Cerebellar nuclear complex (tissue), 1 donor: ENCODE measurements around the gene ALLC.
"Not testable (repeated sequence)": the region's sequence is repeated elsewhere in the genome, so short reads cannot be mapped to it uniquely, and the experiment has no call there.

Source experiments
- DNase-seq, 2 experiments: peaks; one replicate each; lab custom pipeline; 2025; lab: John Stamatoyannopoulos, UW

The ALLC gene

DNA sequence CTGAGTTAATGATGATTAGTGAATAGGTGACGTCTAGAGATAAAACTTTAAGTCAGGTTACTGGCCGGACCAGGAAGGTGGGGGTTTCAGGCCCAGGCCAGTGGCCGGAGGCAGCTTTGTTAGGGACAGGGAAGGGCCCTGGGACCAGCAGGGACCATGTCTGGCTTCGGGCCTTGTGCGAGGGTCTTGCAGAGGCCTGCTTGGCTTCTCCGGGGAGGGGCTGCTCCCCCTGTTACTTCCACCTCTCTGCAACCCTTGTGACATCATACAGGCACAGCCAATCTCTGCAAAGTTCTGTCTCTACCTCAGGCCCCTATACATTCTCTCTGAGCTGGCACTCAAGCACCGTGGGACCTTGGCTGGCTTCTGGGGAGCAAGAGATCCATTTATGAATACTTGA lies at the start of gene ALLC:
TSS of gene ALLC (plus strand) at position 320 of the 400 bp plus-strand sequence. CDS start 12,958 bp downstream, outside the sequence.
- no peak for DNase-seq

DNA sequence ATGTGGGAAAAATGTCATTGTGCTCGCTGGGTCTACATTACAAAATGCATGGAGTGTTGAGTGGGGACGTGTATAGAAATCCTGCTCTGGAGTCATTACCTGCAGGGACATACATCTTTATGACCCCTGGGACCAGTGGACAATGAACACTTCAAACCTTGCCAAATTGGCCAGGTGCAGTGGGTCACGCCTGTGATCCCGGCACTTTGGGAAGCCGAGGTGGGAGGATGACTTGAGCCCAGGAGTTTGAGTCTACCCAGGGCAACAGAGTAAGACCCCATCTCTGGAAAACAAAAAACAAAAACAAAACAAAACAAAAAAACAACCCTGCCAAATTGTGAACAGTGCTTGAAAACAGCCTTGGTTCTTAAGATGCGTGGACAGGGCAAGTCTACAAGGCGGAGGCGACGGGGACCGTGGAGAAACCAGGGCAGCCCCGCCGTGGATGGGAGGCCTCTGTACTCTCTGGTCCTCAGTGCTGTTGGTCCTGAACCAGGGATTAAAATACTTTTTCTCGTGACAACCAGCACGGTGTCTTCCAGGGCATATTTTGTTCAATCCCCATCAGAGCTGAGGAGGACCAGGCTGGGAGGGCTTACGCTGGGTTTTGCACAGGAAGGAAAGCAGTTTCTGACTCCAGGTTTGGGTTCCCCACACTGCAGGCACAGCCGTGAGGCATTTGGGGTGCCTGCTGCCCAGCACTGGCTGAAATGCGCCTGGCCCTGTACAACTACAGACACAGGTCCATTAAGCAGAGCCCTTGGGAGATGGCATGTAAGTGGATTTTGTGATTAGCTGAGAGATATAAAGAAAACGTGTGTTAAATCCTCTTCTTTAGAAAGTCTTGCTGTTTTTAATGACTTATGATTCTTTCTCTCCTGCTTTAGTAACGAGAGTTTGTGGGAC lies 49.4 kb upstream of the ALLC start:
- no peak for DNase-seq

DNA sequence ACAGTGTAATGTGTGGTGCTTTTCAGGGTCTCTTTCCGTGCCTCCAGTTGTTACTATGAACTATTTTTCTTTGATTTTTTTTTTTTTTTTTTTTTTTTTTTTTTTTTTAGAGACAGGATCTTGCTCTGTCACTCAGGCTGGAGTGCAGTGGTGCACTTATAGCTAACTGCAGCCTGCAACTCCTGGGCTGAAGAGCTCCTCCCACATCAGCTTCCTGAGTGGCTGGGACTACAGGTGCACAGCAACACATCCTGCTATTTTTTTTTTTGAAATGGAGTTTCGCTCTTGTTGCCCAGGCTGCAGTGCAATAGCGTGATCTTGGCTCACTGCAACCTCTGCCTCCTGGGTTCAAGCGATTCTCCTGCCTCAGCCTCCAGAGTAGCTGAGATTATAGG lies 48.7 kb upstream of the ALLC start:
- DNase-seq = not testable (repeated sequence)

DNA sequence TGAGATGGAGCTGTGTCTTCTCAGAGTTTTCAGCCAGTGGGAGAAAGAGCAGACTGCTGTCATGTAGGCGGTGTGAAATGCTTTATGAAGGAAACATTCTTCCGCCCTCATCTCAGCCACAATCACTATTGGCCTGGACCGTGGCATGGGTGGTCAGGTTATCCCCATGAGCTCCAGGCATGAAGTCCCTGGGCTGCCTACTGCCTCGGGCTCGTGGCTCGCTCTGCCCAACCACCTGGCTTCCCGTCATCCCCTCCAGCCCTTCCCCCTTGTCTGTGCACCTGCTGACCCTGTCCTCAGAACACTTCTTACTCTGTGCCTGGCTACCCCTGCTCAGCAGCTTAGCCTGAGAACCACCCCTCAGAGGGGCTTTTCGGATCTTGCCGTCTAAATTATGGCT lies 47.6 kb upstream of the ALLC start:
- no peak for DNase-seq

DNA sequence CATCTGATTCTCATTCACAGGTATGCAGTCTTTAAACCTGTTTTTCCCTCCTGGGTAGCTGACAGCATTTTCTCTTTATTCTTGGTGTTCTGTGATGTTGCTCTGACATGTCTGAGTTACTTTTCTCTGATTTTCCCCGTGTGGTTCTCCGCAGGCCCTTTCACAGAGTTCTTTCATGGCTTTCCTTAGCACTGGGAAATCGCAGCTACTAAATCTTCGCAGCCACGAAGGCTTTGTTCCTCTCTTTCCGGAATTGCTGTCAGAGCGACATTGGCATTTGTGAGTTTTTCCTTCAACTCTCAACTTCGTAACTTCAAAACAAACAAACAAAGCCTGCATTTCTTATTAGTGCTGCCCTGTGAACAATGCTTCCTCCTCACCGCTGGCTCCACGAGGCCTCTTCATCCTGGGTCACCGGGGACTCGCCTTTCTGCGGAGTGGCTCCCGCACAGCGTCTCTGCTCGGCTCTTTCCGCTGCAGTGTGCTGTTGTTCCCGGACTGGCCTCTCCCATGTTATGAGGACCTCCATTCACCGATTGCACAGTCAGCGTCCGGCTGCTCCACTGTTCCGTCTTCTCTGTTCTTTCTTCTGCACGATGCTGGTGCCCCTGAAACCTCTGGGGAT lies 47.0 kb upstream of the ALLC start:
- DNase-seq = no peak

DNA sequence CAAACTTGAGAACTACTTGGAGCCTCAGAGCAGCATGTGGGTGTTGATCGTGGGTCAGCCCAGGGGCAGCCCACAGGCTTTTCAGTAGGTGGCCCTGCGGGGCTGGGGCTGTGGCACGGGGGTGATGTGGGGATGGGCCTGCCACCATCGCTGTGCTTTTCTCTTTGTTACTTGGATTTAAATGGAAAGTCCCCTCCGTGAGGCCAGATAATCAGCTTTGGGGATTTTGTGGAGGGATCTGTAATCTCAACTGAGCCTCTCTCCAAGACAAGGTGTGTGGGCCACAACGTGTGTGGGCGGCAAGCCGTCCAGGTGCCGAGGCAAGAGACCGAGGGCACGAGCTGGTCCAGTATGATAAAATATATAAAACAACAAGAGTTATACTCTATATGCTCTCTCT lies 46.4 kb upstream of the ALLC start:
- no peak for DNase-seq

DNA sequence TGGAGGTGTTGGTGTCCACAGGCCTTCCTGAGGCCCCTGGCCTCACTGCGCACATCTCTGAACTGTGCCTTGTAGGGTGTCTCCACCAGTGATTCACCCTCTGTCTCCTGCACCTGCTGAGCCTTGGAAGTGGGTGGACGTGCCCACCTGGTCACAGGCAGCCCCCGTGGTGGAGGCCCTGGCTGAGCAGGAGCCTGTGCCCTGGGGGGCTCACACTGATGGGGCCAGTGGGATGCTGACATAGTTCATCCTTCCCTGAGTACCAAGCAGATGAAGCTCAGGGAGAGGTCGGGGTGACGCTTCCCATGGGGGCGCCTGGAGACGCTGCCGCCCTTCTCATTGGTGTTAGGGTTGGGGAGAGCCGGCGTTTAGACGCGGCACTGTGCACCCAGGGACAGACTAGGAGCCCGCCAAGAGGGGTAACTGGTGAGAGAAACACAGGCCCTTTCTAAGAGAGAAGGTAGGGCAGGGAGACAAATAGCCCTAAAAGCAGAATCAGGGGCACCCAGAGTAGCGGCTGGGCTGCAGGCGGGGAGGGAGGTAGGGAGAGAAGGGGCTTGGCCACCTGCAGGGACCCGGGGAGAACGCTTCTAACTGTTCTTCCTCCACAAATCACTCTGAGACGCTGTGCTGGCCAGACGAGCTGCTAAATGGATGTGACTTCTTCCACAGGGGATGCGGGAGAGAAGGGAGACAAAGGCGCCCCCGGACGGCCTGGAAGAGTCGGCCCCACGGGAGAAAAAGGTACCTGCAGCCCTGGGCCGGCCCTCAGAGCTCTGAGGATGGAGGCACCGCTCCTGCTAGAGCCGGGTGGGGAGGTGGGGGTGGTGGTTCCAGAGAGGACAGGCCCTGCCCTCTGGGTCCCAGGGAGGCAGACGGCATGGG lies 45.1 kb upstream of the ALLC start:
- DNase-seq = no peak

DNA sequence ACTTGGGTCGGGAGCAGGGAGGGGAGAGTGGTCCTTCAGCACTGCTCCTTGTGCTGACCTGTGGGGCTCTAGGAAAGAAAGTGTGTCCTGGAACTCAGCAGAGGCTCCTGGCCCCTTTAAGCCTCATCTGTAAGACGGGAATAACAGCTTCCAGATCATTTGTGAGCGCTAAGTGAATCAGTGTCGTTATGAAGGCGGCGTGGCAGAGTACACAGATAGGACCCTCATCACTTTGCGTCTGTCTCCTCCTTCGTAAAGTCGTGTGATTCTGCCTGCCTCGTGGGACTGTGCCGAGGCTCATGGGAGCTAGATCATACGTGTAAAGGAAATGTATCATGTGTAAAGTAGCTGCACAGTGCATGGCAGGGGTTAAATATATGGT lies 44.5 kb upstream of the ALLC start:
- DNase-seq = no peak

DNA sequence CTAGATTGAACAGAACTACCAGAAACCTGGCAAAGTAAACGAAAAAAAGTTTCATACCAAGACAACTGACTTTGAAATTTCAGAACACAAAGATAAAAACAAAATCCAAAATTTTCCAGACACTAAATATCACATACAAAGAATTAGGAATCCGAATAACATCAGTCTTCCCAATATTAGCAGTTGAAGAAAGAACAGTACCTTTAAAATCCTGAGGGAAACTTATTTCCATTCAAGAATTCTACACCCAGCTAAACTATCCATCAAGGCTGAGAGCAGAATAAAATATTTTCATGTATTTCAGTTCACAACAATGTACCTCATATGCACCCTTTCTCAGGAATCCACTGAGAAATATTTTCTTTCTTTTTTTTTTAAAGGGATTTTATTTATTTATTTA lies 43.3 kb upstream of the ALLC start:
- DNase-seq = not testable (repeated sequence)

DNA sequence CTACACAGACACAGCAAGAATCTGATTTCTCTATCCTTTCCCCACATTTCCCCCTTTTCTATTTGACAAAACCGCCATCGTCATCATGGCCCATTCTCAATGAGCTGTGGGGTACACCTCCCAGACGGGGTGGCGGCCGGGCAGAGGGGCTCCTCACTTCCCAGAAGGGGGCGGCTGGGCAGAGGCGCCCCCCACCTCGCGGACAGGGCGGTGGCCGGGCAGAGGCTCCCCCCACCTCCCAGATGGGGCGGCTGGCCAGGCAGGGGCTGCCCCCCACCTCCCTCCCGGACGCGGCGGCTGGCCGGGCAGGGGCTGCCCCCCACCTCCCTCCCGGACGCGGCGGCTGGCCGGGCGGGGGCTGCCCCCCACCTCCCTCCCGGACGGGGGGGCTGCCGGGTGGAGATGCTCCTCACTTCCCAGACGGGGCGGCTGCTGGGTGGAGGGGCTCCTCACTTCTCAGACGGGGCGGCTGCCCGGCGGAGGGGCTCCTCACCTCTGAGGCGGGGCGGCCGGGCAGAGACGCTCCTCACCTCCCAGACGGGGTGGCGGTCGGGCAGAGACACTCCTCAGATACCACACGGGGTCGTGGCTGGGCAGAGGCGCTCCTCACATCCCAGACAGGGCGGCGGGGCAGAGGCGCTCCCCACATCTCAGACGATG lies 42.3 kb upstream of the ALLC start:
- not testable (repeated sequence) for DNase-seq

DNA sequence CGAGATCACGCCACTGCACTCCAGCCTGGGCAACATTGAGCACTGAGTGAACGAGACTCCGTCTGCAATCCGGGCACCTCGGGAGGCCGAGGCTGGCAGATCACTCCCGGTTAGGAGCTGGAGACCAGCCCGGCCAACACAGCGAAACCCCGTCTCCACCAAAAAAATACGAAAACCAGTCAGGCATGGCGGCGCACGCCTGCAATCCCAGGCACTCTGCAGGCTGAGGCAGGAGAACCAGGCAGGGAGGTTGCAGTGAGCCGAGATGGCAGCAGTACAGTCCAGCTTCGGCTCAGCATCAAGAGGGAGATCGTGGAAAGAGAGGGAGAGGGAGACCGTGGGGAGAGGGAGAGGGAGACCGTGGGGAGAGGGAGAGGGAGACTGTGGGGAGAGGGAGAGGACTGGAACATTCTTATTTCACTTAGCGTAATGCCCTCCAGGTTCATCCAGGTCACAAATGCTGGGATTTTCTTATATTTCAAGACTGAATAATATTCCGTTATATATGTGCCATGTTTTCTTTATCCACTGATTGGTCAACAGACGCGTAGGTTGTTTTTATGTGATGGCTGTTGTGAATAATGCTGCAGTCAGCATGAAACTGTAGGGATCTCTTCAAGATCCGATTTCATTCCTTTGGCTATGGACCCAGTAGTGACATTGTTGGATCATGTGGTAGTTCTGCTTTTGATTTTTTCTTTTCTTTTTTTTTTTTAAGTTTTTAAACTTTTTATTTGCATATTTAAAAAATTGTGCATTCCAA lies 41.4 kb upstream of the ALLC start:
- DNase-seq = not testable (repeated sequence)

DNA sequence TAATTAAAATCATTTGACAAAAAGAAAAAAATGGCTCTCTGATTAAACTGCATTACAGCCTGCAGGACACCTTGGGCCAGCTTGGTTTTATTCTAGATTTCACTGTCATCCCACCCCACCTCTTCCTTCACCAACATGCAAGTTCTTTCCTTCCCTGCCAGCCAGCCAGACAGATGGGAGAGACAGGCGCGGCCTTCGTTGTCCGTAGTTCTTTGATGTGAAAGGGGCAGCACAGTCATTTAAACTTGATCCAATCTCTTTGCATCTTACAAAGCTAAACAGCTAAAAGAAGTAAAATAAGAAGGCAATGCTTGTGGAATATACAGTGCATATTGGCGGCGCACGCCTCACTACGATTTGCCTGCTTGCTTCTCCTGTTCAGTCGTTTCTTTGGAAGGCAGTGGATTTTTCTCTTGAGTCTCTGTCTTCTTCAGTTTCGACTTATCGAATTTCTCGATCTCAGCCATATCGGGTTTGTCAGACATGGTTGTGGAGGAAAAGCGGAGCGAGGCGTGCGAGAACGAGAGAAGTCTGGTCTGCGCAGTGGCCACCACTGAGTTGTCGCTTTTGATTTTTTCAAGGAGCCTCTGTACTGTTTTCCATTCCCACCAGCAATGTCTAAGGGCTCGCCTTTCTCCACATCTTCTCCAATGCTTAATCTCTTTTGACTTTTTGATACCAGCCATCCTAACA lies 40.7 kb upstream of the ALLC start:
- DNase-seq = no peak

DNA sequence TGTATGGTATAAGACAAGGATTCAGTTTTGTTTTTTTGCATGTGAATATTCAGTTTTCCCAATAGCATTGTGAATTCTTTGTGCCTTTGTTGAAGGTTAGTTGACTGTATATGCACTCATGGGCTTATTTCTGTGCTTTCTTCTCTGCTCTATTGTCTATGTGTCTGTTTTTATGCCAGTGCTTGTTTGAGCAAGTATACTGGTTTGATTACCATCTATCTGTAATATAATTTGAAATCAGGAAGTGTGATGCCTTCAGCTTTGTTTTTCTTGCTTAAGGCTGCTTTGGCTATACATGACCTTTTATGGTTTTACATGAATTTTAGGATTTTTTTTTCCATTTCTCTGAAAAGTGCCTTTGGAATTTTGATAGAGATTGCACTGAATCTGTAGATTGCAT lies 39.6 kb upstream of the ALLC start:
- DNase-seq = no peak

DNA sequence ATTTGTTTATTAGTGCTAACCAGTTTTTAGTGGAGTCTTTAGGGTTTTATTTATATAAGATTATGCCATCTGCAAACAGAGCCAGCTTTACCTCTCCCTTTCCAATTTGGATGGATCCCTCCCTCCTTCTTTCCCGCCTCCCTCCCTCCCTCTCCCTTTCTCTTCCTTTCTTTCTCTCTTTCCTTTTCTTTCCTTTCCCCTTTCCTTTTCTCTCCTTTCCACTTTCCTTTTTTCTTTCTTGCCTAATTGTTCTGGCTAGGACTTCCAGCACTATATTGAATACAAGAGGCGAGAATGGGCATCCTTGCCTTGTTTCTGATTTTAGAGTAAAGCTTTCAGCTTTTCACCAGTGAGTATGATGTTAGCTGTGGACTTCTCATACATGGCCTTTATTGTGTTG lies 39.0 kb upstream of the ALLC start:
- no peak for DNase-seq

DNA sequence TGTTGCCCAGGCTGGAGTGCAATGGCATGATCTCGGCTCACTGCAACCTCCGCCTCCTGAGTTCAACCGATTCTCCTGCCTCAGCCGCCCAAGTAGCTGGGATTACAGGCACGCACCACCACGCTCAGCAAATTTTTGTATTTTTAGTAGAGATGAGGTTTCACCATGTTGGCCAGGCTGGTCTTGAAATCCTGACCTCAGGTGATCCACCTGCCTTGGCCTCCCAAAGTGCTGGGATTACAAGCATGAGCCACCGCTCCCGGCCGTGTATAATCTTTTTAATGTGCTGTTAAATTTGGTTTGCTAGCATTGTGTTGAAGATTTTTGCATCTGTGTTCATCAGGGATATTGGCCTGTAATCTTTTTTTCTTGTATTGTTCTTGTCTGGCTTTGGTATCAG lies 38.3 kb upstream of the ALLC start:
- DNase-seq = not testable (repeated sequence)

DNA sequence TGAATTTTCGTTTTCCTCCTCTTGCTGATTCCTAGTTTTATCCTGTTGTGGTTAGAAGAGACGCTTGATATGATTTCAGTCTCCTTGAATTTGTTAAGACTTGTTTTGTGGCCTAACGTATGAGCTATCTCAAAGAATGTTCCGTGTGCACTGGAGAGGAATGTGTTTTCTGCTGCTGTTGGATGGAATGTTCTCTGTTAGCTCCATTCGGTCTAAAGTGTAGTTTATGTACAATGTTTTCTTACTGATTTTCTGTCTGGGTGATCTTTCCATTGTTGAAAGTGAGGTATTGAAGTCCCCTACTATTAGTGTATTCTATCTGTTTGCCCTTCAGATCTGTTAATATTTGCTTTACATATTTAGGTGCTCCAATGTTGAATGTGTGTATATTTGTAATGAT lies 37.2 kb upstream of the ALLC start:
- DNase-seq = no peak

DNA sequence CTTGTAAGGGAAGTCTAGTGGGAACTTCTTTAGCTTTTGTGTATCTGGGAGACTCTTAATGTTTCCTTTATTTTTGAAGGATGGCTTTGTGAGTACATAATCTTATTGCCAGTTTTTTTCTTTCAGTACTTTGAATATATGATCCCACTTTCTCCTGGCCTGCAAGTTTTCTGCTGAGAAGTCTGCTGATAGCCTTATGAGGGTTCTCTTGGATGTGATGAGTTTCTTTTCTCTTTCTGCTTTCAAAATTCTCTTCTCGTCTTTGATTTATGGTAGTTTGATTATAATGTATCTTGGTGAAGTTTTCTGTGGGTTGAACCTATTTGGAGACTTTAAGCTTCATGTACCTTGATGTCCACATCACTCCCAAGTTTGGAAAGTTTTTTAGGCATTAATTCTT lies 35.0 kb upstream of the ALLC start:
- DNase-seq = no peak

DNA sequence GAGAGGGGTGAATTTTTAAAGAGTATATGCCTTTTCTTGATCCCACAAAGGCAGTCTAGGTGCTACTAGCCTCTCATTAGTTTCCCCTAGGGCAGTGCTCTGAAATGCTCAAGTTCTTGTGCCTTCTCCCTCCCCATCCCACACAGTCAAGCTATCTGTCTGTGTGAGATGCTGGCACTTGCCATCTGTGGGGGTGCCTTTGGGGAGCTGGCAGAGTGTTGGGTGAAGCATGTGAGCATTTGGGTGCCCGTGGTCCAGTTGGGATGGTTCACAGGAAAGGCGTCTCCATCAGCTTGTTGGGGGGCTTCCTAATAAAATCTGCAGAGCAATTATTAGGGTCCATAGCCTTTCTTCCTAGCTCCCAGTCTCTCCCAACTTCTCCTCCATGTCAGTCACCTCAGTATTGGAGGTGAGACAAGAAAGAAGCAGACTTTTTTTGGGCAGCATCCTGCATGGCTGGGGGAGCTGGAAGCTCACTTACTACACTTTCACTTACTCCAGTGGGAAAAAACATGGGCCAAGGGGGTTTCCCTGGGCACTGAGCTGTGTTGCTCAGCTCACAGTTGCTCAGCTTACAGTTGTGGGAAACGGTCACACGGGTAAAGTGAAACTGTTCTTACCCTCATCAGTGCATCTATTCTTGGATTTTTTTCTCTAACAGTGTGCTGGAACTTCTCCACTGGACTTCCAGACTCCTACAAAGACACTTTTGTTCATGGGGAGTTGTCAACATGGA lies 33.8 kb upstream of the ALLC start:
- no peak for DNase-seq

DNA sequence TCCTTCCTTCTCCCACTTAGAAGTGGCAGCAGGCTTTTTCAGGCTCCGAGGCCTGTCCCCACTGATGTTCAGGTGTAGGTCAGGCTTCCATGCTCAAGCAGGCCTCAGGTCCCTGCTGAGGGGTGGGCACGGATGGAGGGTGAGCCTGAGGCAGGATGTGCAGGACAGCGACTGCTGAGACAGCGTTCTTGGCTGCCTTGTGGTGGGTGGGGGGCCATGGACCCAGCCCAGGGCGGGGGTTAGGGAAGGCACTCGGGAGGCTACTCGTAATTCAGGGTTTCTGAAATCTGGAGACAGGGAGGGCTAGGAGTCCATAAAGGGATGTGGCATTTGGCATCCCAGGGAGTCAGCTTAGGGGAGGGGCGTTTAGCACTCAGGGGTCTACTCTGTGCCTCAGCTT lies 32.8 kb upstream of the ALLC start:
- no peak for DNase-seq
